ENCODE data around the gene TAS1R2.

Gene TAS1R2

GRCh38 chr1:18883636-18884418 is 24.4 kb upstream of the TAS1R2 start:
- H3K4me3 ChIP-seq (replicated peaks; ENCODE audit: low read depth, low read length): no peak overlapping the region
- DNase-seq (ENCODE audit: low read depth): peak; percentile 78
- TF ChIP-seq CTCF (IDR thresholded peaks at IDR 0.05; ENCODE audit: low read length, missing control alignments): peak; percentile 94

GRCh38 chr1:18883079-18883478 is 23.6 kb upstream of the TAS1R2 start:
- DNase-seq (ENCODE audit: low read depth): no peak
- no peak for TF ChIP-seq CTCF (IDR thresholded peaks at IDR 0.05; ENCODE audit: low read length, missing control alignments)
- no peak overlapping the region for H3K4me3 ChIP-seq (replicated peaks; ENCODE audit: low read depth, low read length)

- TF ChIP-seq CTCF (IDR thresholded peaks at IDR 0.05; ENCODE audit: low read length, missing control alignments): no peak
- no peak overlapping the region for H3K4me3 ChIP-seq (replicated peaks; ENCODE audit: low read depth, low read length)
- DNase-seq (ENCODE audit: low read depth): peak; percentile 20
Measured at GRCh38 chr1:18882486-18882885, 23.0 kb upstream of the TAS1R2 start.

GRCh38 chr1:18881642-18882431 is 22.4 kb upstream of the TAS1R2 start:
- H3K4me3 ChIP-seq (replicated peaks; ENCODE audit: low read depth, low read length): no peak overlapping the region
- TF ChIP-seq CTCF (IDR thresholded peaks at IDR 0.05; ENCODE audit: low read length, missing control alignments): no peak
- no peak for DNase-seq (ENCODE audit: low read depth)

GRCh38 chr1:18881164-18881563 is 21.7 kb upstream of the TAS1R2 start:
- no peak for TF ChIP-seq CTCF (IDR thresholded peaks at IDR 0.05; ENCODE audit: low read length, missing control alignments)
- H3K4me3 ChIP-seq (replicated peaks; ENCODE audit: low read depth, low read length): no peak overlapping the region
- DNase-seq (ENCODE audit: low read depth): no peak

- no peak for DNase-seq (ENCODE audit: low read depth)
- no peak for TF ChIP-seq CTCF (IDR thresholded peaks at IDR 0.05; ENCODE audit: low read length, missing control alignments)
- no peak overlapping the region for H3K4me3 ChIP-seq (replicated peaks; ENCODE audit: low read depth, low read length)
Measured at GRCh38 chr1:18880585-18880984, 21.1 kb upstream of the TAS1R2 start.
